Measurements from ENCODE around the gene LIPA.
A peak's percentile ranks its signal among the peaks of the same experiment; 100 is the strongest.

The LIPA gene

GRCh38 chr10:89281606-89282395, 30.2 kb upstream of the LIPA start:
- TF ChIP-seq JUND (IDR thresholded peaks at IDR 0.05; ENCODE audit: low read depth), result no peak
- DNase-seq (ENCODE audit: low read depth in 1 of 2, low spot score in 1 of 2), result no peak
- in situ Hi-C loops (cut with HindIII; ENCODE audit: low pct_unique_long_range_greater_than_20kb, low sequenced_read_pairs), result no loop called here

- no peak for DNase-seq (ENCODE audit: low read depth in 1 of 2, low spot score in 1 of 2)
- no peak for TF ChIP-seq JUND (IDR thresholded peaks at IDR 0.05; ENCODE audit: low read depth)
- in situ Hi-C loops (cut with HindIII; ENCODE audit: low pct_unique_long_range_greater_than_20kb, low sequenced_read_pairs), result no loop called here
These were observed 28.9 kb upstream of the LIPA start for GRCh38 chr10:89280508-89280907.

GRCh38 chr10:89279421-89279869, 27.9 kb upstream of the LIPA start:
- DNase-seq (ENCODE audit: low read depth in 1 of 2, low spot score in 1 of 2), result no peak
- no peak for TF ChIP-seq JUND (IDR thresholded peaks at IDR 0.05; ENCODE audit: low read depth)
- in situ Hi-C loops (cut with HindIII; ENCODE audit: low pct_unique_long_range_greater_than_20kb, low sequenced_read_pairs), result no loop called here

- TF ChIP-seq JUND (IDR thresholded peaks at IDR 0.05; ENCODE audit: low read depth), result no peak
- in situ Hi-C loops (cut with HindIII; ENCODE audit: low pct_unique_long_range_greater_than_20kb, low sequenced_read_pairs), result no loop called here
- DNase-seq (ENCODE audit: low read depth in 1 of 2, low spot score in 1 of 2), result no peak
These were observed 27.4 kb upstream of the LIPA start for GRCh38 chr10:89278900-89279392.

- peak in 1 of 2 experiments; percentile 73 for DNase-seq (ENCODE audit: low read depth in 1 of 2, low spot score in 1 of 2)
- in situ Hi-C loops (cut with HindIII; ENCODE audit: low pct_unique_long_range_greater_than_20kb, low sequenced_read_pairs), result no loop called here
- 0 out of 2 replicates have a peak, but pooled peaks have one; percentile 40 for TF ChIP-seq JUND (IDR thresholded peaks at IDR 0.05; ENCODE audit: low read depth)
These were observed 26.5 kb upstream of the LIPA start for GRCh38 chr10:89278034-89278535.

GRCh38 chr10:89275383-89275782, 23.8 kb upstream of the LIPA start:
- in situ Hi-C loops (cut with HindIII; ENCODE audit: low pct_unique_long_range_greater_than_20kb, low sequenced_read_pairs), result no loop called here

GRCh38 chr10:89274928-89275327, 23.4 kb upstream of the LIPA start:
- no peak for DNase-seq (ENCODE audit: low read depth in 1 of 2, low spot score in 1 of 2)
- in situ Hi-C loops (cut with HindIII; ENCODE audit: low pct_unique_long_range_greater_than_20kb, low sequenced_read_pairs), result no loop called here
- TF ChIP-seq JUND (IDR thresholded peaks at IDR 0.05; ENCODE audit: low read depth), result no peak

More at GRCh38 chr10:89275383-89275782, 23.8 kb upstream of the LIPA start:
- peak in 1 of 2 experiments; percentile 82 for DNase-seq (ENCODE audit: low read depth in 1 of 2, low spot score in 1 of 2)
- TF ChIP-seq JUND (IDR thresholded peaks at IDR 0.05; ENCODE audit: low read depth), result no peak

- DNase-seq (ENCODE audit: low read depth in 1 of 2, low spot score in 1 of 2), result no peak
- in situ Hi-C loops (cut with HindIII; ENCODE audit: low pct_unique_long_range_greater_than_20kb, low sequenced_read_pairs), result no loop called here
- TF ChIP-seq JUND (IDR thresholded peaks at IDR 0.05; ENCODE audit: low read depth), result no peak
These were observed 22.1 kb upstream of the LIPA start for GRCh38 chr10:89273680-89274079.

GRCh38 chr10:89271532-89271931, 20.0 kb upstream of the LIPA start:
- DNase-seq (ENCODE audit: low read depth in 1 of 2, low spot score in 1 of 2), result no peak
- no peak for TF ChIP-seq JUND (IDR thresholded peaks at IDR 0.05; ENCODE audit: low read depth)
- in situ Hi-C loops (cut with HindIII; ENCODE audit: low pct_unique_long_range_greater_than_20kb, low sequenced_read_pairs), result no loop called here

GRCh38 chr10:89270153-89270483, 18.5 kb upstream of the LIPA start:
- in situ Hi-C loops (cut with HindIII; ENCODE audit: low pct_unique_long_range_greater_than_20kb, low sequenced_read_pairs), result no loop called here
- TF ChIP-seq JUND (IDR thresholded peaks at IDR 0.05; ENCODE audit: low read depth), result no peak

GRCh38 chr10:89269433-89270152, 18.0 kb upstream of the LIPA start:
- no peak for TF ChIP-seq JUND (IDR thresholded peaks at IDR 0.05; ENCODE audit: low read depth)
- in situ Hi-C loops (cut with HindIII; ENCODE audit: low pct_unique_long_range_greater_than_20kb, low sequenced_read_pairs), result no loop called here
- DNase-seq (ENCODE audit: low read depth in 1 of 2, low spot score in 1 of 2), result no peak

More at GRCh38 chr10:89270153-89270483, 18.5 kb upstream of the LIPA start:
- no peak for DNase-seq (ENCODE audit: low read depth in 1 of 2, low spot score in 1 of 2)

GRCh38 chr10:89266721-89267453, 15.3 kb upstream of the LIPA start:
- no peak for DNase-seq (ENCODE audit: low read depth in 1 of 2, low spot score in 1 of 2)
- in situ Hi-C loops (cut with HindIII; ENCODE audit: low pct_unique_long_range_greater_than_20kb, low sequenced_read_pairs), result no loop called here
- no peak for TF ChIP-seq JUND (IDR thresholded peaks at IDR 0.05; ENCODE audit: low read depth)

All from T47D (cell line).